ENCODE results near the gene FCGR2B. TPM values are rescaled to one million over a fixed set of nuclear protein-coding genes. Genes with fewer than 3 reads are reported as not detected.
"Not testable (repeated sequence)": the region's sequence is repeated elsewhere in the genome, so short reads cannot be mapped to it uniquely, and the experiment has no call there.

Gene FCGR2B
- polyA plus RNA-seq, 1 donor, result 0.16 TPM

DNA sequence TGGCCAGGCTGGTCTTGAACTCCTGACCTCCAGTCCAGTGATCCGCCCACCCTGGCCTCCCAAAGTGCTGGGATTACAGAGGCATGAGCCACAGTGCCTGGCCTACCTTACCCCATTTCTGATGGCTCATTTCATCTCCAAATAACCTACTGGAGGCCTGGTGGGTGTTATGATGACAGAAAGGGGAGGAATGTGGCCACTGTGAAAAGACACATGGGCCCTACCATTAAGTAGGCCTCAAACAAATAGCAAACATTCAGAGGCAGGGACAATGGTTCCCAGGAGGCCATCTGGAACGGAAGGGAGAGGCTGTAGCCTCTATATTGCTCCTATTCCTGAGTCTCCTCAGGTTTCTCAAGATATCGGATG is 43.2 kb downstream of the FCGR2B start:
- no peak for DNase-seq (ENCODE audit: low read depth)

DNA sequence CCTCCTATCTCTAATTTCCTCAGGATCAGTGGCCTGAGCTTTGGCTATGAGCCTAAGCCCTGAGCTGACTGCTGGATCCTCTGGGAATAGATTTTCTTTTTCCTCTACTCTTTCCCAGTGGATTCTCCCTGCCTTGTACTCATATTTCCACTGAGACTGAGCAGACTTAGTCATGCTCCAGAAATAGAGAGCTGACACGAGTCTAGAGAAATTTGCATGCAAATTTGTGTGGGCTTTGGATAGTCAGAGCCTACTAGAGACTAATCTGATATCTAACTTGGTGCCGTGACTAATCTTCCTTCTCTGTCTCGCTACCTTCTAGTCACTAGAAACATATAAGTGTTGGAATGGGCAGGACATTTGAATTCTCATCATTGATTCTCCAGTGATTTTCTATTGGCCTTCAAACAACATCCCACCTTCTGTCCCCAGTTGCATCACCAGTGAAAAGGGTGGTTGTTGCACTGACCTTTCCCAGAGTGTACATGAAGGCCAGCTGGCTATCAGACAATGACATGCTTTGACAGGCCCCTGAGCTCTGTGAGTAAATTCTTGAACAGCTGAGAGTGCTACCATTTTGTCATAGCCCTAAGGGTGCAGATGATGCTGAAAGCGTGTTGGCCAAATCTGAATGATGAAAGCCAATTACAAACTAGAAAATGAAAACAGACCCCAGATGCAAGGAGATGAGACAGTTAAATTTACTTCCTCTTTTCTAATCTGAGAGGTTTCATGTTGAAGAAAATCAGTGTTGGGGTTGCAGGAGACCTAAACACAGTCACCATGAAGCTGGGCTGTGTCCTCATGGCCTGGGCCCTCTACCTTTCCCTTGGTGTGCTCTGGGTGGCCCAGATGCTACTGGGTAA is 43.8 kb downstream of the FCGR2B start, which contains the start of gene FCRLA:
Gene FCRLA (plus strand): TSS at position 748 of the 866 bp plus-strand sequence. CDS start 36 bp downstream, at position 784.
- DNase-seq (ENCODE audit: low read depth), result no peak

DNA sequence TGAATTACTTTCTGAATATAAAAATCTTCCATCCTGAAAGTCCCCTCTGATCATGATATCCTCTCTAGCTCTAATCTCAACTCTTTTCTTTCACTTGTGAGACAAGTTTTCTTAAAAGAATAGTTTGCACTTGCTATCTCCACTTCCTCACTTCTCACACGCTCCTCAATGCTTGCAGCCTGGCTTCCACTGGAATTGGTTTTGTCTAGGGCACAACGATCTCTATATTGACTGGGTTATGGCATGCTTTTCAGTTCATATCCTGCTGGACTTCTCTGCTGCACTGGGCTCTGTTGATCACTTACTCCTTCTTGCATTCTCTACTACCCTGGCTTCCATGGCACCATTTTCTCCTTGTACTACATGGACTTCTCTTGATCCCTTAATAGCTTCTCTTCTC is 44.6 kb downstream of the FCGR2B start:
- DNase-seq (ENCODE audit: low read depth), result no peak

DNA sequence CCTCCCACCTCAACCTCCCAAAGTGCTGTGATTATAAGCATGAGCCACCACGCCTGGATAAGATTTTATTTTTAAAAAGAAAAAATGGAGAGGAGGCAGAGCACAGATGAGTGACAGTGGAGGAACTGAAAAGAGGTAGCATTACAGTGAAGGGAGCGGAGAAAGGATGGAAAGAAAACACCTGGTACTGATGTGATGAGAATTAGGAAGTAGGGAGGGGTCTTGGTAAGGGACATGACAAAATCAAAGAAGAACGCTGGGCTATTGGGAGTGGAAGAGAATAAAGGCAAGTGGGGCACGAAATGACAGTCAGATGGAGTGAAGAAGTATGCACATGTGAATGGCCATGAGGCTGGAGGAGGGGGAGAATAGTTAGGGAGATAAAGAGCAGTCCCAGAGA is 46.4 kb downstream of the FCGR2B start:
- no peak for DNase-seq (ENCODE audit: low read depth)

DNA sequence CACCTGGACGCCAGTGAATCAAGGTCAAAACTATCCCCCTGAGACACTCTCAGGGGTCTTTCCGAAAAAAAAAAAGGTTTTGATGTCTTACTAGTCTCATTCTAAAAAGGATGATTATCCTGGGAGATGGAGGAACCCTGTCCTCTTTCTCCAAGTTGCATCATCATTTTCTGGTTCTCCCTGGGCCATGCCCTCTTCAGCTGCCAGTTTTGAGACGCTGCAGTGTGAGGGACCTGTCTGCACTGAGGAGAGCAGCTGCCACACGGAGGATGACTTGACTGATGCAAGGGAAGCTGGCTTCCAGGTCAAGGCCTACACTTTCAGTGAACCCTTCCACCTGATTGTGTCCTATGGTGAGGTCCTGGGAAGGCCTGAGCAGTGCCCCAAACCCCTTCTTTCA is 47.6 kb downstream of the FCGR2B start:
- no peak for DNase-seq (ENCODE audit: low read depth)

DNA sequence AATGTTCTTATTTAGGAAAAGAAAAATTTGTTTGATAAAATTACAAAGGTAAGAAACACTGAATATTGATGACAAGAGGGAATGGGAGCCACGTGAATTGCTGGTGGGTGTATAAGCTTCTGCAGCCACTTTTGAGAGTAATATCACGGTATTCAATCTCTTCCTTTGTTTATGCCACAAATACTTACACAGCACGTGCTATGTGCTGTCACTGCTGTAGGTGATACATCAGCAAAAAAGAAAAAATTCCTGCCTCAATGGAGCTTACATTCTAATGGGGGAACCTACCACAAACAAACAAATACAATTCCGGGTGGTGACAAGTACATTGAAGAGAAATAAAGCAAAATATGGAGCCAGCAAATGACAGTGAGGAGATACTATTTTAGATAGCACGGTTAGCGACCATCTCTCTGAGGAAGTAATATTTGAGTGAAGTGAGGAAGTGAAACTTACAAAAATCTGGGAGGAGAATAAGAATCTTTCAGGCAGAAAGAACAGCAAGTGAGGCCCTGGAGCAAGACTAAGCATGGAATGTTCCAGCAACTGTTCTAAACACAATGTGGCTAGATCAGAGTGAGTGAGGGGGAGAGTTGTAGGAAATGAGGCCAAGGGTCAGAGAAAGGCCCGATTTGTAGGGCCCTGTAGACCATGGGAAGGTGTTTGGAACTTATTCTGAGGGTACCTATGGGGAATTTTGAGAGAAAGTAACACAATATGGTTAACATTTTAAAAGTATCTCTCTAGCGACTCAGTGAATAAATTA is 55.8 kb downstream of the FCGR2B start:
- DNase-seq (ENCODE audit: low read depth), result no peak

DNA sequence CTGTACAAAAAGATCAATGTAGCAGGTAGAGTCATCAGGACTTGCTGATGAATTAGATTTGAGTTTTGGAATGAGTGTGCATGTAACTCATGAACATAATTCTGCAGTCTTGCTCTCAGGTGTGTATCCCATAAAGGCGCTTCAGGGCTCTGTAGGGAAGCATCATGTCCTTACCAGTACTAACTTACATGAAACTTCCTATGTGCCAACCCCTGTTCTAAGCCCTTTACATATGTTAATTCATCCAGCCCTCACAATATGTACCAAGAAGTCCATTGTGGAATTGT is 56.3 kb downstream of the FCGR2B start:
- no peak for DNase-seq (ENCODE audit: low read depth)

DNA sequence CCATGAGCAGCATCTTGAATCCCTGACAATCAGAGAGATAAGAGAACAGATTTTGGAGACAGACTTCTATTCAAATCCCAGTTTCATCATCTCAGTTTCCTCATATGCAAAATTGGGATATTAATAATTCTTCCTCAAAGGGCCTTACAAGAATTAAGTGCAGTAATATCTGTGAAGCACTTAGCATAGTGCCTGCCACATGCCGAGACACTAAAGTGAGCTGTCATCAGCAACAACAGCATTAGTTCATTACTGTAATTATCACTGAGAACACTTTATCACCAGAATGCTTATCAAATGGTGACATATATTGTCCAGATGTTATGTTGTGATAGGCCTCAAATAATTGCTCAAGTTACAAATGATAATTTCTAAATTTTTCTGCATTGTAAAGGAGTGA is 57.5 kb downstream of the FCGR2B start:
- DNase-seq (ENCODE audit: low read depth), result no peak

DNA sequence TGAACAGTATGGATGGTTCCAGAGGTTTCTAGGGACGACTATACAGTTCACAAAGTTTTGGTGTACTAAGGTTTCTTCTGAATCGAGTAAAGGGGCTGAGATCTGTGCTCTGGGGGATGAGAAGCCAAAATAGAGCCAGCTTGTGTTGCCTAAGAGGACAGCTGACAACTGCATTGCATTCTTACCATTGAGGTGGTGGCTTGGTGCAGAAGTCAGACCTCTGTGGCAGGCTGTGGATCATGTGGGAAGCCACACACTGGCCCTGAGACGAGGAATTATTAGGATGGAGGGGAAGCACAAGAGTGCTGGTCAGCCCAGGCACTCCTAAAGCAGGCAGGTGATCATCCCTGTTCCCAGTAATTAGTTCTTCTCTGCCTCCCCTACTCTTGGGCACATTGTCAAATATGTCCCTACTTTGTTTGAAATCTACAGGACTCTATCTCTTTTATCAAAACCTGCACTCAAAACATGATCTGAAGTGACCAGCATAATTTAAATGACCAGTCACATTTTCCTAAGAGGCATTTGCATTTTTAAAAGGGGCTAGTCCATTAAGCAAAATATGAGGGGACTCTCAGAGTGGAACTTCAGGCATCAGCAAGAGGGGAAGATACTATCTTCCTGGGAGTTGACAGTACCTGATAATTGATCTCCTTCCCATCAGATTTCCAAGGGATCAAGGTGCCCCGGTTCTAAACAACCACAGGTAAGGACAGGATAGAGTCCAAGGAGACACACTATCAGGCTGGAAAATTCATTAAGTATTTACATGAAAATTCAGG is 58.2 kb downstream of the FCGR2B start, which contains the start of gene FCRLB:
Gene FCRLB (plus strand): TSS at position 589 of the 782 bp plus-strand sequence. CDS start 1,129 bp downstream, outside the sequence.
- no peak for DNase-seq (ENCODE audit: low read depth)

DNA sequence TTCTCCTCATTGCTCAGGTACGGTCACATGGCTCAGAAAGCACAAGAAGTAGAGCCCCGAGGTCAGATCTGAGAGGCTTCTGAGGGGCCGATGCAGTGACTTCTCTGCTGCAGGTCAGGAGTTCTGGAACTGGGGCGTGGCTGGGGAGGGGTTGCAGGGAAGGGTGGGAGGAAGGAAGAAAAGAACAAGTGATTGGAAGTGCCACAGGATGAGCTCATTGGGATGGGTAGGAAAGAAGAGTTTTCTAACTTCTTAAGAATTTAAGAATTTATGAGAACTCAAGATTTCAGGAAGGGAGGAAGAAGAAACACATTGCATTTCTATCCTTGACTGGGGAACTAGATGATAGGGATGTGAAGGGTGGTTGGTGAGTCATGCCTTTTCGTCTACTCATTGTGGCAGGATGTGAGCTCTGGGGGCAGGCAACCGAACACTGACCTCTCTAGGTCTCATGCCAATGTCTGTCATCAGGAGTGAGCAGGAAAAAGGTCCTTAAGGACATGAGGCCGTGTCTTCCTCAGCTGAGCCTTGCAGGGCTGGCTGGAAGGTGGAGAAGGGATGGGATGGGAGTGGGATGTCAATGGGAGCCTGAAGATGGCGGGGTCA is 58.9 kb downstream of the FCGR2B start:
- no peak for DNase-seq (ENCODE audit: low read depth)

DNA sequence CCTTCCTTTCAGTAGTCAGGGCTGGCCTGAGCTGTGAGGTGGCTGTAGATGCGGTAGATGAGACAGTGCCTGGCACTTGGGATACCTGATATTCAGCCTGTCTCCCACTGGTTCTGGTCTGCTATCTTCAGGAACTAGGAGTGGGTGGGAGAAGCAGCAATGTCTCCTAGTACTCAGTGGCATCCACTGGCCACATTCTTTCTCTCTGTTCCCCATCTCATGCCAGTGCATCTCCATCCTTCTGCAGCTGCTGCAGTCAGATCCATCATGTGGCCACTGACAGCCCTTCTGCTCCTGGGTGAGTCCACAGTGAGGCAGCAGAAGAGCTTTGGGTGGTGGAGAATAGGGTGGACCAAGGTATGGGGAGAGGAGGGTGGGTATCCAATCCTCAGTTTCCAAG is 59.5 kb downstream of the FCGR2B start:
- no peak for DNase-seq (ENCODE audit: low read depth)

DNA sequence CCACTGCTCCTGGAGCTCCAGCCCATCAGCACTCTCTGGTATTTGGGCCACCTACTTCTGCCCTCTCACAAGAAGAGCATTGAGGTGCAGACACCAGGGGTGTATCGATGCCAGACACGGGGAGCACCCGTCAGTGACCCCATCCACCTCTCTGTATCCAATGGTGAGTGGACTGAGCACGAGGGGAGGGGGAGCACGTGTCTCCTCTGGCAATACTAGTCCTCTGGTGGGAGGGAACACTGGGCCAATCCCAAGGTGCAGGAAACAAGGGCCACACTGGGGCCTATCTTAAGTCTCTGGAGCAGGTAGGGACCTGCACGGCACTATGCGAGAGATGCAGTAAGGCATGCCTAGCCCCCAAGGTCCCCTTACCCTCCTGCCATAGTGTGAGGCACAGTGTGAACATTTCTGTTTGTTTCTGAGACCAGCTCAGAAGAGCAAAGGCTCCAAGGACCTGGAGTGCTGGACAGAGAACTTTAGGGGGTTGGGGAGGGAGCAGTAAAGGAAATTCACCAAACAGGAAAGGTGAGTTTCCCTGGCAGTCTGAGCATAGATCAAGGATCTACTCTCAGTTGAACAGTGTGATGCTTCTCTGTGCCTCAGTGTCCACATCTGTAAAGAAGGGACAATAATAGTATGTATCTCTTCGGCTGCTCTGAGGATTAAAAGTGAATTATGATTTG is 60.7 kb downstream of the FCGR2B start:
- DNase-seq (ENCODE audit: low read depth), result no peak

DNA sequence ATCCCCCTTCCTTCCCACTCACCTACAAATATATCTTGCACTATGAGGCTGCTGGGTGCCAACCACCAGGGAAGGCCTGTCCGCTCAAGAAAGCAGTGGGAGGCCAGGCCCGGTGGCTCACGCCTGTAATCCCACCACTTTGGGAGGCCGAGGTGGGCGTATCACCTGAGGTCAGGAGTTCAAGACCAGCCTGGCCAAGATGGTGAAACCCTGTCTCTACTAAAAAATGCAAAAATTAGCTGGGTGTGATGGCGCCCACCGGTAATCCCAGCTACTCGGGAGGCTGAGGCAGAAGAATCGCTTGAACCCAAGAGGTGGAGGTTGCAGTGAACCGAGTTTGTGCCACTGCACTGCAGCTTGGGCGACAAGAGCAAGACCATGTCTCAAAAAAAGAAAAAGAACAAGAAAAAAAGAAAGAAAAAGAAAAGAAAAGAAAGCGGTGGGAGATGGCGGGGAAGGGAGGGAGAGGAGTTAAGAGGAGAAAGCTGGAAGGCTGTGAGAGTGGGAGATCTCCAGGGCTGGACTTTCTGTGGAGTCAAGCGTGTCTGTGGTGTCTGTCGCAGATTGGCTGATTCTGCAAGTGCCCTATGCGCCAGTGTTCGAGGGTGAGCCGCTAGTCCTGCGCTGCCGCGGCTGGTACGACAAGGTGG is 62.4 kb downstream of the FCGR2B start:
- DNase-seq (ENCODE audit: low read depth), result not testable (repeated sequence)

DNA sequence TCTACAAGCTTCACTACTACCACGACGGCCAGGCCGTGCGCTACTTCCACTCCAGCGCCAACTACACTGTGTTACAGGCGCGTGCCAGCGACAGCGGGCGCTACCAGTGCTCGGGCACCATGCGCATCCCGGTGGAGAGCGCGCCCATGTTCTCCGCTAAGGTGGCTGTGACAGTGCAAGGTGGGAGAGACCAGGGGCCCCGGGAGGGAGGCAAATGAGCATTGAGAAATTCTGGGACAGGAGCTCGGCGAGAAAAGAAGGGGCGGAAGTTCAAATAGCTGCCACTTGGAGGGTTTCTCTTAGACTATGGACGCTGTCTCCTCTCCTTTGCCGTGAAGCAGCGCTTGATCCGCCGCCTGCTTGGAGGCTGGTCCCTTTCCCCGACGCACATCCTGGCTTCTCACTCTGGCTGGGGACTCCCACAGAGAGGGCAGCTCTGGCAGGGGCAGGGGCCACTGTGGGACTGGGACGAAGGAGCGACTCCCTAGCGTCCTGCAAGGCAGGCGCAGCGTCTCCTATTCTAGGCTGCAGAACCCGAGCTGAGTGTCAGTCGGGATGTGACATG is 63.0 kb downstream of the FCGR2B start:
- no peak for DNase-seq (ENCODE audit: low read depth)

DNA sequence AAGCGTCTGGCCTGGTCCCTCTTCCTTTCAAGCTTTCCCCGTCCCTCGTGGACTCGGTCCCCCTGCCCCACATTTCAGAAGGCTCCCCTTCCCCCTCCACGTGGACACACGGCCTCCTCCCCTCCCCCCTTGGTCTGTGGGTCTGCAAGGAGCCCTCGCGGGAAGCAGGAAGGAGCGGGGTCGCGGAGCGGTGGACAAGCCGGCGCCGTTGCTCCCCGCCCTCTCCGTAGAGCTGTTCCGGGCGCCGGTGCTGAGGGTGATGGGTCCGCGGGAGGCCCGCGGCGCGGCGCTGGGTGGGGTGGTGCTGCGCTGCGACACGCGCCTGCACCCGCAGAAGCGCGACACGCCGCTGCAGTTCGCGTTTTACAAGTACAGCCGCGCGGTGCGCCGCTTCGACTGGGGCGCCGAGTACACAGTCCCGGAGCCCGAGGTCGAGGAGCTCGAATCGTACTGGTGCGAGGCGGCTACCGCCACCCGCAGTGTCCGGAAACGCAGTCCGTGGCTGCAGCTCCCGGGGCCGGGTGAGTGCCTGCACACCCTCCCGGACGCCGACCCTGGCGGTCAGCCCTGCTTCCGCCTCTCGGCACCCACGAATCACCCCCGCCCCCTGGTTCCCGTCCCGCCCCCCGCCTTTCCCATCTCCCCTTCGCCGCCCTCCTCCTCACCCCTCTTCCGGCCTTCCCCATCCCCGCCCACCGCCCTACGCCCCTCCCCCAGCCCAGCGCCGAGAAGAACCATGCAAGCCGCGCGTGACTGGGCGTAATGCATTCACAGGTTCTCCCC is 63.7 kb downstream of the FCGR2B start:
- DNase-seq (ENCODE audit: low read depth), result no peak

DNA sequence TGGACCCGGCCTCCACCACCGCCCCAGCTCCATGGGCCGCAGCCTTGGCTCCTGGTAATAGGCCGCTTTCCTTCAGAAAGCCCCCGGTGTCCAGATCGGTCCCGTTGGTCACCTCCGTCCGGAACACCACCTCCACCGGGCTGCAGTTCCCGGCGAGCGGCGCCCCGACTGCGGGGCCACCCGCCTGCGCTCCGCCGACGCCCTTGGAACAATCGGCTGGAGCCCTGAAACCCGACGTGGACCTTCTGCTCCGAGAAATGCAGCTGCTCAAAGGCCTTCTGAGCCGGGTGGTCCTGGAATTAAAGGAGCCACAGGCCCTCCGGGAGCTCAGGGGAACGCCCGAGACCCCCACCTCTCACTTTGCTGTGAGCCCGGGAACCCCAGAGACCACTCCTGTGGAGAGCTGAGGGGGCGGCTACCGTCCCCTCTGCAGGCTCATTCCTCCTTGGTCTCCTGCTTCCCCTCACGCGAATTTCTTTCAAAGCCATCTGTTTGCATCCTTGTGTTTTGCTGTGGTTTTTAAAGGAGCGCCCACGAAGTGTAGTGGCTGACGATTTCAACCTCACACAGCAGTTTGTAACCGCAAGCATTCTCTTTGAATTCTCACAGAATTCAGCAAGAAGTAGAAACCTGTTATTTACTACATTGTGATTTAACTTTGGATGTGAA is 64.4 kb downstream of the FCGR2B start:
- DNase-seq (ENCODE audit: low read depth), result no peak
